ENCODE measurements around the gene SIGLEC1. TPM values are rescaled to one million over a fixed set of nuclear protein-coding genes. Genes with fewer than 3 reads are reported as not detected.
A peak's percentile ranks its signal among the peaks of the same experiment; 100 is the strongest.

Gene SIGLEC1
- total and polyA plus RNA-seq, 5 donors from 2014 or later: not detected

GRCh38 chr20:3678198-3678597 is 34.2 kb downstream of the SIGLEC1 start:
- Histone ChIP-seq H3K4me1 (ENCODE audit: control insufficient read depth, insufficient read depth, low read length, poor library complexity, severe bottlenecking) (peaks cover 3% of the 10 kb centered on the region), H3K36me3 (ENCODE audit: control insufficient read depth, insufficient read depth, low read length) (no peaks in the 10 kb centered on the region), H3K4me3 (ENCODE audit: low read depth, low read length) (no peak overlapping the region), H3K9me3 (ENCODE audit: control insufficient read depth in 2 of 2, low read length in 2 of 2) (no peaks in the 10 kb centered on the region), H3K27ac (ENCODE audit: insufficient read depth, low read length, poor library complexity, severe bottlenecking) (no peak overlapping the region), H3K27me3 (ENCODE audit: control insufficient read depth, insufficient read depth, low read length) (no peaks in the 10 kb centered on the region)
- Mint-ChIP-seq H3K9me3 (peaks cover 0 to 2% (median 0%) of the 10 kb centered on the region in 7 donors), H3K4me1 (peaks cover 0 to 7% (median 0%) of the 10 kb centered on the region in 4 donors), H3K36me3 (no peaks in the 10 kb centered on the region), H3K27ac (no peak overlapping the region), H3K4me3 (no peak overlapping the region), H3K27me3 (peaks cover 57% of the 10 kb centered on the region)
- ATAC-seq (ENCODE audit: low read depth in 2 of 2) (no peak), DNase-seq (no peak)

DNA sequence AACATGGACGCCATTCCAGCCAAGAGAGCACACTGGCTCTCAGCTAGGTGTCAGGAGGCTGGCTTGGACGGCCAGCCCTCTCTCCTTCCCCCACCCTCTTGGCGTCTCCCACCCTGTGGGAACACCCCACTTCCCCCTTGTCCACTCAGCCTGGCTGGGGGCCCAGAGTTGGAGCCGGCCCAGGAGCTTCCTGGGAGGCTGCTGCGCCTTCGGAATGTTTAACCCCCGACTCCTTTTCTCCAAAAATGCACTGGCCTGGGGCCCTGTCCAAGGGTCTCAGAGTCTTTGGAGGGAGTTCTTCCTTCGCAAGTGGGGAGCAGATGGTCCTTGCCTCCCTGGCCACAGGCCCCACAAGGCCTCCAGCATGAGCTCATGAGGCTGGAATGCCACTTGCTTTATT is 34.7 kb downstream of the SIGLEC1 start:
- Mint-ChIP-seq H3K9me3 (peaks cover 0 to 2% (median 0%) of the 10 kb centered on the region in 7 donors), H3K27me3 (peaks cover 52% of the 10 kb centered on the region), H3K4me1 (peaks cover 0 to 7% (median 0%) of the 10 kb centered on the region in 4 donors), H3K36me3 (no peaks in the 10 kb centered on the region), H3K4me3 (no peak overlapping the region), H3K27ac (no peak overlapping the region)
- no peaks in the 10 kb centered on the region for H3K27me3 ChIP-seq (ENCODE audit: control insufficient read depth, insufficient read depth, low read length)
- no peak overlapping the region for H3K4me3 ChIP-seq (ENCODE audit: low read depth, low read length)
- no peak for ATAC-seq (ENCODE audit: low read depth in 2 of 2)
- no peaks in the 10 kb centered on the region for H3K36me3 ChIP-seq (ENCODE audit: control insufficient read depth, insufficient read depth, low read length)
- H3K9me3 ChIP-seq (ENCODE audit: control insufficient read depth in 2 of 2, low read length in 2 of 2): no peaks in the 10 kb centered on the region
- no peak for DNase-seq
- peaks cover 4% of the 10 kb centered on the region for H3K4me1 ChIP-seq (ENCODE audit: control insufficient read depth, insufficient read depth, low read length, poor library complexity, severe bottlenecking)
- no peak overlapping the region for H3K27ac ChIP-seq (ENCODE audit: insufficient read depth, low read length, poor library complexity, severe bottlenecking)

GRCh38 chr20:3674995-3675900 is 37.2 kb downstream of the SIGLEC1 start:
- Mint-ChIP-seq H3K27ac (peak overlapping the region in 1 of 3 donors; percentile 67), H3K4me3 (no peak overlapping the region), H3K36me3 (no peaks in the 10 kb centered on the region), H3K27me3 (peaks cover 48% of the 10 kb centered on the region), H3K9me3 (peaks cover 0 to 2% (median 0%) of the 10 kb centered on the region in 7 donors), H3K4me1 (peaks cover 0 to 9% (median 0%) of the 10 kb centered on the region in 4 donors)
- ATAC-seq (ENCODE audit: low read depth in 2 of 2) (no peak), DNase-seq (no peak)
- Histone ChIP-seq H3K36me3 (ENCODE audit: control insufficient read depth, insufficient read depth, low read length) (no peaks in the 10 kb centered on the region), H3K9me3 (ENCODE audit: control insufficient read depth in 2 of 2, low read length in 2 of 2) (no peaks in the 10 kb centered on the region), H3K27ac (ENCODE audit: insufficient read depth, low read length, poor library complexity, severe bottlenecking) (no peak overlapping the region), H3K4me3 (ENCODE audit: low read depth, low read length) (no peak overlapping the region), H3K27me3 (ENCODE audit: control insufficient read depth, insufficient read depth, low read length) (no peaks in the 10 kb centered on the region), H3K4me1 (ENCODE audit: control insufficient read depth, insufficient read depth, low read length, poor library complexity, severe bottlenecking) (peaks cover 6% of the 10 kb centered on the region)

- Histone ChIP-seq H3K36me3 (ENCODE audit: control insufficient read depth, insufficient read depth, low read length) (no peaks in the 10 kb centered on the region), H3K4me3 (ENCODE audit: low read depth, low read length) (no peak overlapping the region), H3K4me1 (ENCODE audit: control insufficient read depth, insufficient read depth, low read length, poor library complexity, severe bottlenecking) (peaks cover 6% of the 10 kb centered on the region), H3K27me3 (ENCODE audit: control insufficient read depth, insufficient read depth, low read length) (no peaks in the 10 kb centered on the region), H3K27ac (ENCODE audit: insufficient read depth, low read length, poor library complexity, severe bottlenecking) (no peak overlapping the region), H3K9me3 (ENCODE audit: control insufficient read depth in 2 of 2, low read length in 2 of 2) (no peaks in the 10 kb centered on the region)
- DNase-seq (no peak), ATAC-seq (ENCODE audit: low read depth in 2 of 2) (no peak)
- Mint-ChIP-seq H3K9me3 (peaks cover 0 to 2% (median 0%) of the 10 kb centered on the region in 7 donors), H3K4me3 (no peak overlapping the region), H3K4me1 (peaks cover 0 to 6% (median 0%) of the 10 kb centered on the region in 4 donors), H3K27ac (peak overlapping the region in 1 of 3 donors; percentile 63), H3K36me3 (no peaks in the 10 kb centered on the region), H3K27me3 (peaks cover 48% of the 10 kb centered on the region)
These were observed 38.0 kb downstream of the SIGLEC1 start for GRCh38 chr20:3674447-3674846.

GRCh38 chr20:3673221-3674070 is 39.0 kb downstream of the SIGLEC1 start:
- no peaks in the 10 kb centered on the region for H3K27me3 ChIP-seq (ENCODE audit: control insufficient read depth, insufficient read depth, low read length)
- H3K4me3 ChIP-seq (ENCODE audit: low read depth, low read length): no peak overlapping the region
- DNase-seq (no peak), ATAC-seq (ENCODE audit: low read depth in 2 of 2) (no peak)
- Mint-ChIP-seq H3K27me3 (peaks cover 47% of the 10 kb centered on the region), H3K4me1 (peaks cover 0 to 5% (median 0%) of the 10 kb centered on the region in 4 donors), H3K9me3 (peaks cover 0 to 2% (median 0%) of the 10 kb centered on the region in 7 donors), H3K4me3 (no peak overlapping the region), H3K36me3 (no peaks in the 10 kb centered on the region), H3K27ac (no peak overlapping the region)
- peaks cover 6% of the 10 kb centered on the region for H3K4me1 ChIP-seq (ENCODE audit: control insufficient read depth, insufficient read depth, low read length, poor library complexity, severe bottlenecking)
- H3K27ac ChIP-seq (ENCODE audit: insufficient read depth, low read length, poor library complexity, severe bottlenecking): no peak overlapping the region
- no peaks in the 10 kb centered on the region for H3K9me3 ChIP-seq (ENCODE audit: control insufficient read depth in 2 of 2, low read length in 2 of 2)
- H3K36me3 ChIP-seq (ENCODE audit: control insufficient read depth, insufficient read depth, low read length): no peaks in the 10 kb centered on the region

- Mint-ChIP-seq H3K9me3 (peaks cover 0 to 2% (median 0%) of the 10 kb centered on the region in 7 donors), H3K27ac (no peak overlapping the region), H3K27me3 (peaks cover 45% of the 10 kb centered on the region), H3K4me3 (no peak overlapping the region), H3K36me3 (no peaks in the 10 kb centered on the region), H3K4me1 (peaks cover 0 to 5% (median 0%) of the 10 kb centered on the region in 4 donors)
- H3K4me3 ChIP-seq (ENCODE audit: low read depth, low read length): no peak overlapping the region
- H3K27ac ChIP-seq (ENCODE audit: insufficient read depth, low read length, poor library complexity, severe bottlenecking): no peak overlapping the region
- H3K9me3 ChIP-seq (ENCODE audit: control insufficient read depth in 2 of 2, low read length in 2 of 2): no peaks in the 10 kb centered on the region
- H3K36me3 ChIP-seq (ENCODE audit: control insufficient read depth, insufficient read depth, low read length): no peaks in the 10 kb centered on the region
- no peaks in the 10 kb centered on the region for H3K27me3 ChIP-seq (ENCODE audit: control insufficient read depth, insufficient read depth, low read length)
- DNase-seq (peak in 1 of 3 donors; percentile 23), ATAC-seq (ENCODE audit: low read depth in 2 of 2) (peak in 1 of 2 donors; percentile 13)
- H3K4me1 ChIP-seq (ENCODE audit: control insufficient read depth, insufficient read depth, low read length, poor library complexity, severe bottlenecking): peaks cover 6% of the 10 kb centered on the region
These were observed 39.7 kb downstream of the SIGLEC1 start for GRCh38 chr20:3672547-3673171.

GRCh38 chr20:3671986-3672546 is 40.3 kb downstream of the SIGLEC1 start:
- Histone ChIP-seq H3K27me3 (ENCODE audit: control insufficient read depth, insufficient read depth, low read length) (no peaks in the 10 kb centered on the region), H3K9me3 (ENCODE audit: control insufficient read depth in 2 of 2, low read length in 2 of 2) (no peaks in the 10 kb centered on the region), H3K4me1 (ENCODE audit: control insufficient read depth, insufficient read depth, low read length, poor library complexity, severe bottlenecking) (peaks cover 6% of the 10 kb centered on the region), H3K36me3 (ENCODE audit: control insufficient read depth, insufficient read depth, low read length) (no peaks in the 10 kb centered on the region), H3K4me3 (ENCODE audit: low read depth, low read length) (no peak overlapping the region), H3K27ac (ENCODE audit: insufficient read depth, low read length, poor library complexity, severe bottlenecking) (no peak overlapping the region)
- DNase-seq (no peak), ATAC-seq (ENCODE audit: low read depth in 2 of 2) (no peak)
- Mint-ChIP-seq H3K27ac (no peak overlapping the region), H3K4me3 (no peak overlapping the region), H3K4me1 (peaks cover 0 to 8% (median 0%) of the 10 kb centered on the region in 4 donors), H3K9me3 (peaks cover 0 to 2% (median 0%) of the 10 kb centered on the region in 7 donors), H3K27me3 (peaks cover 45% of the 10 kb centered on the region), H3K36me3 (no peaks in the 10 kb centered on the region)
